Heart left ventricle (tissue), 16 donors: ENCODE results near the gene DENND1B. TPM values are rescaled to one million over a fixed set of nuclear protein-coding genes. Genes with fewer than 3 reads are reported as not detected.
A peak's percentile ranks its signal among the peaks of the same experiment; 100 is the strongest.

ENCODE experiments used
- ATAC-seq, 4 donors: fragments of 200-7000 bp; cut with Tn5 transposase; one replicate each; pipeline ENCODE4 v1.9.1; 2020 to 2022; ENCODE audit warnings: moderate library complexity in 4 of 4, mild to moderate bottlenecking in 3 of 4, moderate number of reproducible peaks in 1 of 4
- DNase-seq, 5 donors: peaks; one replicate each; pipeline ENCODE4 v3.0.0-alpha.2; 2020
- H3K27ac ChIP-seq, 12 donors: fragments of 200-600 bp; sonication (generic) in 4 of 12; one replicate each; pipeline versions ENCODE4 v1.5.0 to v1.8.0; 2016 to 2022; ENCODE audit warnings: mild to moderate bottlenecking in 2 of 12
- H3K27me3 ChIP-seq, 9 donors: fragments of 200-600 bp; sonication (generic) in 2 of 9; one replicate each; pipeline versions ENCODE4 v1.5.1 to v1.8.0; 2016 to 2022; ENCODE audit warnings: mild to moderate bottlenecking in 3 of 9
- H3K36me3 ChIP-seq, 9 donors: fragments of 200-600 bp; sonication (generic) in 2 of 9; one replicate each; pipeline versions ENCODE4 v1.5.0 to v1.8.0; 2018 to 2022; ENCODE audit warnings: mild to moderate bottlenecking in 2 of 9
- H3K4me1 ChIP-seq, 12 donors: fragments of 200-600 bp; sonication (generic) in 4 of 12; one replicate each; pipeline versions ENCODE4 v1.5.0 to v1.8.0; 2016 to 2022; ENCODE audit warnings: mild to moderate bottlenecking in 3 of 12
- H3K4me3 ChIP-seq, 12 donors: fragments of 200-600 bp; sonication (generic) in 4 of 12; one replicate each; pipeline versions ENCODE4 v1.5.0 to v1.8.0; 2017 to 2022; ENCODE audit warnings: mild to moderate bottlenecking in 9 of 12, moderate library complexity in 4 of 12
- H3K9me3 ChIP-seq, 12 donors: fragments of 200-600 bp; sonication (generic) in 4 of 12; one replicate each; pipeline versions ENCODE4 v1.5.0 to v1.8.0; 2016 to 2022; ENCODE audit warnings: mild to moderate bottlenecking in 1 of 12
- CTCF ChIP-seq, 12 donors: fragments of 200-600 bp; sonication (generic) in 4 of 12; IDR thresholded peaks; one replicate each; pipeline versions ENCODE4 v1.5.0 to v1.8.0; 2018 to 2022; ENCODE audit warnings: antibody characterized with exemption in 12 of 12, mild to moderate bottlenecking in 5 of 12
- POLR2A ChIP-seq, 2 donors: fragments of 450-650 bp; IDR thresholded peaks; one replicate each; pipeline ENCODE4 v1.6.1; 2017; ENCODE audit warnings: antibody characterized with exemption in 2 of 2, mild to moderate bottlenecking in 2 of 2, moderate library complexity in 2 of 2
- WGBS, 4 donors: extraction: QIAGEN DNeasy Blood & Tissue Kit in 2 of 4; methylation state at CpG; one replicate each; pipeline versions ENCODE4 v1.1.5 to v1.1.7; 2013 to 2018; 5-methylcytosine and 5-hydroxymethylcytosine counted together
- intact Hi-C, 10 donors: fragments of 100-400 bp; cut with DNase I; formaldehyde crosslinking; loops; one replicate each; pipeline versions ENCODE4 v1.11.1 to v1.14.2; 2022
- polyA plus RNA-seq, 2 donors: library from polyadenylated mRNA; stranded (reverse); fragments of 200-250 nt; gene quantifications; one replicate each; pipeline ENCODE4 v1.2.3, GENCODE V29; 2013
- total RNA-seq, 9 donors: library from RNA; depleted of rRNA in 2 of 9; stranded (reverse); fragments of >200 nt in 2 of 9; fragmentation: NEBNext Ultra II Directional in 3 of 9; extraction: Animal tissue kit (Norgen Biotek cat#: 25700) in 3 of 9; gene quantifications; one replicate each; pipeline versions ENCODE4 v1.1.0 to v1.2.4, GENCODE V29; 2016 to 2023
- donor health status: ischemic (EF 13 %, LVEDD 7.1; RV severe dilation, severe dysfunction).
- donor health status: healthy with polysubstance abuse.
- donor health status: DM: no; HTN: yes; CAD: no.
- donor health status: DM: no; HTN: no; CAD: no.
- donor health status: ischemic (EF 25% LVEDD 6.9; RV normal size, moderate dysfunction).
- donor health status: ischemic (EF 25% LVEDD 5.7; RV mildly dilated, moderate dysfunction).
- donor health status: healthy.
- donor health status: DM: yes; HTN: yes; CAD: no.
- donor health status: ischemic (EF 35%, LVEDD 5.7; RV mildly dilated, moderate dysfunction).
- donor health status: nonischemic (EF 11% LVEDD 7.7; RV severe dilation, severe dysfunction).
- donor health status: DM: yes; HTN: yes; CAD: no.
- donor health status: PGD.
- donor health status: ischemic (EF 29% LVEDD 5.4; RV normal size, mild dysfunction).
- donor health status: nonischemic (EF 23%, LVEDD 6.1; RV moderate dilation, normal function).

Gene DENND1B
- total and polyA plus RNA-seq, 11 donors = 4.0 to 31.4 (median 21.0) TPM

DNA sequence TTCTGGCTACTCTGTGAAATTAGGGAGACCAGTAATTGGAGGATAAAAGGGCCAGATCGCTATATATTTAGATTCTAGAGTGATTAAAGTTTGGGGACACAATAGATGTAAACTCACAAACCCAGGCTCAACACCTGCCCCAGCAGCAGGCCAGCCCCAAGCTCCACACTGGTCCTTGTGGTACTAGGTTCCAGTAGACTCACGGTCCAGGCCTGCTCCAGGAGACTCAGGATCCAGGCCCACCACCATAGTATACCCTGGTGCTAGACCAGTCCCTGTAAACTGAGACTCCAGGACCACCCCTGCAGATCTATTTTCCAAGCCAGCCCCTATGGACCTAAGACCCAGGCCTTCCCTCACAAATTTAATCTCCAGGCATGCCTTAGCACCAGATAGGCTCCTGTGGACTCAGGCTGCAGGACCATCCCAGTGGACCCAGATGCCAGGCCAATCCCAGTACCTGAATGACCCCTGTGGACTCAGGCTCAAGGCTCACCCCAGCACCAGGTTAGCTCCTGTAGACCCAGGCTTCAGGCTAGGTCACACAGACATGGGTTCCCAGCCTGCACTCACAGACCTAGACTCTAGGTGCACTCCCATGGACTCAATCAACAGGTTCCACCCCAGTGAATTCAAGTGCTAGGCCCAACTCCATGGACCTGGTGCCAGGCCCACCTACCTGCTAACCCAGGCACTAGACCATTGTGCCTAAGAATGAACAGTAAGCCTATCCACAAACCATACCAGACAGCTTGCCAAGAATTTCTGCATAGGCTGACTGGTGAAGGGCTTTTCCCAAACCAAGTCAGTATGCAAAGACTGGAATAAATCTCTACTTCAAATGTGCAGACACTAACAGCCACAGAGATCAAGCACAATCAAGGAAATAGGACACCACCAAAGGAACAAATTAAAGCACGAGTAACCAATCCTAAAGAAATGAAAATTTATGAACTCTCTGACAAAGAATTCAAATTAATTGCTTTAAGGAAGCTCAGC, 13.8 kb upstream of the DENND1B start:
- H3K27ac ChIP-seq = no peak overlapping the region
- no peak for ATAC-seq
- intact Hi-C loops = no loop called here
- no peaks in the 10 kb centered on the region for H3K4me1 ChIP-seq
- peaks cover 0 to 9% (median 0%) of the 10 kb centered on the region in 12 donors for H3K9me3 ChIP-seq
- 90 to 98% (median 96%) methylated on average over 3 of the region's 3 CpGs for WGBS, 4 donors
- no peaks in the 10 kb centered on the region for H3K27me3 ChIP-seq
- no peak for DNase-seq
- no peaks in the 10 kb centered on the region for H3K36me3 ChIP-seq
- no peak for TF ChIP-seq CTCF (IDR thresholded peaks at IDR 0.05)
- no peak for TF ChIP-seq POLR2A (IDR thresholded peaks at IDR 0.05)
- no peak overlapping the region for H3K4me3 ChIP-seq

GRCh38 chr1:197787623-197788536, 12.6 kb upstream of the DENND1B start:
- peak in 1 of 4 donors; percentile 31 for ATAC-seq
- Histone ChIP-seq H3K27ac (no peak overlapping the region), H3K9me3 (peaks cover 0 to 9% (median 0%) of the 10 kb centered on the region in 12 donors), H3K4me3 (no peak overlapping the region), H3K27me3 (no peaks in the 10 kb centered on the region), H3K4me1 (peaks cover 0 to 7% (median 0%) of the 10 kb centered on the region in 12 donors), H3K36me3 (no peaks in the 10 kb centered on the region)
- 92 to 95% (median 93%) methylated on average over 7 of the region's 7 CpGs for WGBS, 4 donors
- intact Hi-C loops = no loop called here
- TF ChIP-seq CTCF (IDR thresholded peaks at IDR 0.05) (no peak), POLR2A (IDR thresholded peaks at IDR 0.05) (no peak)
- DNase-seq = peak in 1 of 5 donors; percentile 17

DNA sequence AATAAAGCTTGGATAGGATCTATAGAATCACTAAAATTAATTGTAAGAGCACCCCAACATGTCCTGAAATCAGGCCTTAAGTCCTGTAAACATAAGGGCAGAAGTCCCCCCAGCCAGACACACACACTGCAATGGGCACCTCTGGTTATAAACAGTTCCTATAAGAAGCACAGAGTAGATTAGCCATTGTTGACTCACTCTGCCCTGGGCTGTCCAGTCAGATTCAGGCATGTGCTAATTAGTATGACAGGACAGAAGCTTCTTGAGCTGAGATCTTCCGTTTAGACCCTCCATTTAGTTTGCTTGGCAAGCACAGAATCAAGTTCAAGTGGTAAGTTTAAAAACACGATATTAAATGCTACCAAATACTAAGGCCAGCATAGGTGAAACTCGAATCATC, 11.8 kb upstream of the DENND1B start:
- H3K27me3 ChIP-seq = no peaks in the 10 kb centered on the region
- no peak for ATAC-seq
- no peaks in the 10 kb centered on the region for H3K36me3 ChIP-seq
- no peak for DNase-seq
- peaks cover 0 to 7% (median 0%) of the 10 kb centered on the region in 12 donors for H3K4me1 ChIP-seq
- WGBS, 4 donors = 73 to 95% (median 91%) methylated on average over 3 of the region's 3 CpGs
- no peak overlapping the region for H3K4me3 ChIP-seq
- intact Hi-C loops = no loop called here
- TF ChIP-seq POLR2A (IDR thresholded peaks at IDR 0.05) = no peak
- TF ChIP-seq CTCF (IDR thresholded peaks at IDR 0.05) = no peak
- H3K9me3 ChIP-seq = peaks cover 0 to 9% (median 0%) of the 10 kb centered on the region in 12 donors
- no peak overlapping the region for H3K27ac ChIP-seq
